Skeletal muscle satellite cell (primary cell): Measurements from ENCODE around the gene JOSD2.

ENCODE experiments used
- H3K27me3 ChIP-seq: 2 replicates; pipeline ENCODE4 v1.7.0; 2013; ENCODE audit warnings: low read length; ENCODE audit not compliant: control insufficient read depth, insufficient read depth
- H3K36me3 ChIP-seq: 2 replicates; pipeline ENCODE4 v1.7.0; 2013; ENCODE audit warnings: mild to moderate bottlenecking, control low read depth, low read length; ENCODE audit not compliant: insufficient read depth
- H3K4me1 ChIP-seq: 2 replicates; pipeline ENCODE4 v1.7.0; 2013; ENCODE audit warnings: low read length; ENCODE audit not compliant: control insufficient read depth, insufficient read depth
- H3K4me2 ChIP-seq: 2 replicates; pipeline ENCODE4 v1.7.0; 2013; ENCODE audit warnings: mild to moderate bottlenecking, low read length
- H3K4me3 ChIP-seq: 2 replicates; pipeline ENCODE4 v1.7.0; 2013; ENCODE audit warnings: low read length
- H3K9ac ChIP-seq: 2 replicates; pipeline ENCODE4 v1.7.0; 2013; ENCODE audit warnings: mild to moderate bottlenecking, low read depth, low read length, moderate library complexity
- H3K9me3 ChIP-seq: replicated peaks from 2 replicates; pipeline ENCODE4 v1.7.0; 2013; ENCODE audit warnings: mild to moderate bottlenecking, control low read depth, low read length

Gene JOSD2

DNA sequence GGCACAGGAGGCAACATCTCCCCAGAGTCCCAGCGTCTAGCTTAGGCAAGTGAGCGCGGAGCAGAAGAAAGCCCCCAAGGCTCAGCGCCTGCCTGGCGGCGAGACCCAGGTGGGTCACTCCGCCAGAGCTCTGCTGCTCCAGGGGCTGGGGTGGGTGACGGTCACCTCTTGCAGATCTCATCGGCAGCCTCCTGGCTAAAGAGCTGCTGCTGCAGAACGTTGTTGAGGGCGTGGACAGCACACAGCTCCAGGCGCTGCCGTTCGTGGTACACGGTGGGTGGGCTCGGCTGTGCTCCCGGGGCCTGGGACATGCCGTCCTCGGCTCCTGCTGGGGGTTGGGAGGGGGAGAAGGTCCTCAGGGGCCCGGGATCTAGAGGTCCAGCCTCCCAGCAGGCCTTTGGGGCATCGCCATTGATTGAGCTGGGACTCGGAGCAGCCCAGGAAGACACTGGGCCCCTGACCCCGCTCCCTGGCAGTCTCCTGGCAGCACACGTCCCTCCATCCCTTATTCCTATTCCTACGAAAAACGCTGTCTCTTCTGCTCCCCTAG lies 795 bp downstream of the JOSD2 start:
- H3K27me3 ChIP-seq = peaks cover 9% of the 10 kb centered on the region
- H3K4me2 ChIP-seq = peak overlapping the region; percentile 100
- H3K9ac ChIP-seq = peak overlapping the region; percentile 97
- H3K4me1 ChIP-seq = peaks cover 7% of the 10 kb centered on the region
- H3K36me3 ChIP-seq = no peaks in the 10 kb centered on the region
- peak overlapping the region; percentile 95 for H3K4me3 ChIP-seq
- H3K9me3 ChIP-seq = no peaks in the 10 kb centered on the region

DNA sequence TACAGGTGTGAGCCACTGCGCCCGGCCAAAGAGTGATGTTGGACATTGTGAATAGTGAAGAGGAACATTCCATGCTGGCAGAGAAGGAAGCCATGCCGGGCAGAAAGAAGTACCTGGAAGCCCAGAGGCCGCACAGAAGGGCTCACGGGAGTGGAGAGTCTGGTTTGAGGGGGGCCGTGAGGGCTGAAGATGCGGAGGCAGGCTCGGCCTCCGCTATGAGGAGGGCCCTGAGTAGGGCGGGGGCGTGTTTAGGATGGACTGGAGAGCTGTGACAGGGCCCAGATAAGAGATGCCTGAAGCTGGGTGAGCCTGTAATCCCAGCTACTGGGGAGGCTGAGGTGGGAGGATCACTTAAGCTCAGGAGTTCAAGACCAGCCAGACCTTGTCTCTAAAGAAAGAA lies 1.6 kb downstream of the JOSD2 start:
- no peak overlapping the region for H3K4me3 ChIP-seq
- H3K4me1 ChIP-seq = peaks cover 7% of the 10 kb centered on the region

DNA sequence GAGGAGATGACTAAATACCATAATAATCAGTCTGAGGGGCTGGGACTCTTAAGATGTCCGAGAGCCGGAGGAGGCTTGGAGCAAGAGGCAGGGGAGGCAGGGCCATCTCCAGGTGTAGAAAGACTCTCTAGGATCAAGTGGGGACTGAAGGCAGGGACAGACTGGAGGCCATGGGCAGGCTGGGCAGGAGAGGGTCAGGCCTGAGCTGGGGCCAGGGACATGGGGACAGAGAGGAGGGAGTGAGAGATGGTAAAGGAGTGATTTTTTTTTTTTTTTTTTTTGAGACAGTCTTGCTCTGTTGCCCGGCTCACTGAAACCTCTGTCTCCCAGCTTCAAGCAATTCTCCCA lies 2.2 kb downstream of the JOSD2 start:
- no peaks in the 10 kb centered on the region for H3K9me3 ChIP-seq
- no peak overlapping the region for H3K4me2 ChIP-seq
- H3K27me3 ChIP-seq = peaks cover 5% of the 10 kb centered on the region
- H3K36me3 ChIP-seq = no peaks in the 10 kb centered on the region
- no peak overlapping the region for H3K9ac ChIP-seq
- H3K4me1 ChIP-seq = peaks cover 7% of the 10 kb centered on the region
- H3K4me3 ChIP-seq = no peak overlapping the region

More for the DNA sequence above, 1.6 kb downstream of the JOSD2 start:
- Histone ChIP-seq H3K36me3 (no peaks in the 10 kb centered on the region), H3K27me3 (peaks cover 9% of the 10 kb centered on the region), H3K9me3 (no peaks in the 10 kb centered on the region), H3K9ac (no peak overlapping the region), H3K4me2 (no peak overlapping the region)

DNA sequence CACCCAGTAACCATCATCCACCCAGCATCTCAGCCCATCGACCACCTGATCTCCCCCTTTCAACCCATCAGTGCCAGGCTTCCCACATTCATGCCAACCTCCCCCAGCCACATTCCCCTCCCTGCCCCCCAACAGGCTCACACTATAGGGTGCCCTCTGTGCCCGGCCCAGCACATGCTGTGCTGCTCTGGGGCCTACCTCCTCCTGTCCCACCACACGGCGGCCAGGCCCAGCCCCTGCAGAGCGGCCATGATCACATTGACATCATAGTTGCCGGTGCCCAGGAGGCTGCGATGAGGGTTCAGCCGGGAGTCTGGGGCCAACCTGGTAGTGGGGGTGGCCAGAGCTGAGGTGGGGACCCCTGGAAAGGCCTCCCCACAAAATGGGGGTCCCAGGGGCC lies 3.6 kb downstream of the JOSD2 start:
- Histone ChIP-seq H3K4me1 (peaks cover 7% of the 10 kb centered on the region), H3K27me3 (no peaks in the 10 kb centered on the region), H3K4me3 (no peak overlapping the region), H3K9me3 (no peaks in the 10 kb centered on the region), H3K4me2 (no peak overlapping the region), H3K9ac (no peak overlapping the region), H3K36me3 (no peaks in the 10 kb centered on the region)

DNA sequence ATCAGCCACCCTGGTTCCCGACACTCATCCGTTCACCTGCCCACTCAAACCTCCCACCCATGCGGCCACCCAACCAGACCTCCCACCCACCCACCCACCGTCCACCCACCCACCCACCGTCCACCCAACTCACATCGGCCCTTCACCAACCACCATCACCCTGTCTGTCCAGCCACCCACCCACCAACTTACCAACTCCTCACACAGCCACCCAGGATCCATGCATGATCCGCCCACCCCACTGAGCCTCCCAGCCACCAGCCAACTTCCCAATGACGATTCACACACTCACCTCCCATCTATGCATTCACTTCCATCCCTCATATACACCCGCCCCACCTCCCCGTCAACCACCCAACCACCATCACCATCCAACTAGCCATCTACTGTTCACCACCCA lies 4.3 kb downstream of the JOSD2 start:
- Histone ChIP-seq H3K4me2 (no peak overlapping the region), H3K4me3 (no peak overlapping the region), H3K27me3 (peaks cover under 1% of the 10 kb centered on the region), H3K9me3 (no peaks in the 10 kb centered on the region), H3K4me1 (peaks cover 7% of the 10 kb centered on the region), H3K36me3 (no peaks in the 10 kb centered on the region), H3K9ac (no peak overlapping the region)

DNA sequence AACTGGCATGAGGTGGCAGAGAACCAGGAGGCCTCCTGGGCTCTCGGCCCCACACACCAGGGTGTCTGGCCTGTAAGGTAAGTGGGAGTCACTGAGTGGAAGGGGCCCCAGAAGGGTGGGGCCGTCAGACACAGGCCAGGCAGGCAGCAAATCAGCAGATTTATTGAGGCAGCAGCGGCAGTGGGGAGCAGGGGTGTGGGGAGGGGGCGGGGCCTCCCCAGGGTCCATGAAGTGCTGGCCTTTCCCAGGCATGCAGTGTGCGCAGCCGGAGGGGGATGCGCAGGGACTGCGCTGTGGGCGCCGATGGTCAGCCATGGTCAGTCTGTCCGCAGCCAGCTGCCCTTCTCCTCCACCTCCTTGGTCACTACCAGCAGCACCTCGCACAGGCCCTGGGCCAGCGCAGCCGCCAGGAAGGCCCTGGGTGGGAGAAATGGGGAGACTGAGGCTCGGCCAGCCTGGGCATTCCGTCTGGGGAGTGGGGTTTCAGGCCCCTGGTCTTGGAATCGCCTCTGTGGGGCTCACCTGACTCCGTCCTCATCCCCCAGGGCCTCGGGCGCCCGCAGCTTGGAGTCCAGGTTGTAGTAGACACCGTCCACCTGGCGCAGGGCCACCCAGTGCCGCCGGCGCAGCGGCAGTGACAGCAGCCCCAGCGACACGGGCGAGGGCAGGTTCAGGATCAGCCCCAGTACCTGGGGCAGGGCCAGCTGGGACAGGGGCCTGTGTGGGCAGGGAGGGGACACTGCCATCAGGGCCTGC lies 5.0 kb downstream of the JOSD2 start:
- no peaks in the 10 kb centered on the region for H3K36me3 ChIP-seq
- no peak overlapping the region for H3K4me2 ChIP-seq
- H3K4me1 ChIP-seq = peaks cover 7% of the 10 kb centered on the region
- no peak overlapping the region for H3K9ac ChIP-seq
- H3K27me3 ChIP-seq = peaks cover 7% of the 10 kb centered on the region
- no peaks in the 10 kb centered on the region for H3K9me3 ChIP-seq
- no peak overlapping the region for H3K4me3 ChIP-seq

DNA sequence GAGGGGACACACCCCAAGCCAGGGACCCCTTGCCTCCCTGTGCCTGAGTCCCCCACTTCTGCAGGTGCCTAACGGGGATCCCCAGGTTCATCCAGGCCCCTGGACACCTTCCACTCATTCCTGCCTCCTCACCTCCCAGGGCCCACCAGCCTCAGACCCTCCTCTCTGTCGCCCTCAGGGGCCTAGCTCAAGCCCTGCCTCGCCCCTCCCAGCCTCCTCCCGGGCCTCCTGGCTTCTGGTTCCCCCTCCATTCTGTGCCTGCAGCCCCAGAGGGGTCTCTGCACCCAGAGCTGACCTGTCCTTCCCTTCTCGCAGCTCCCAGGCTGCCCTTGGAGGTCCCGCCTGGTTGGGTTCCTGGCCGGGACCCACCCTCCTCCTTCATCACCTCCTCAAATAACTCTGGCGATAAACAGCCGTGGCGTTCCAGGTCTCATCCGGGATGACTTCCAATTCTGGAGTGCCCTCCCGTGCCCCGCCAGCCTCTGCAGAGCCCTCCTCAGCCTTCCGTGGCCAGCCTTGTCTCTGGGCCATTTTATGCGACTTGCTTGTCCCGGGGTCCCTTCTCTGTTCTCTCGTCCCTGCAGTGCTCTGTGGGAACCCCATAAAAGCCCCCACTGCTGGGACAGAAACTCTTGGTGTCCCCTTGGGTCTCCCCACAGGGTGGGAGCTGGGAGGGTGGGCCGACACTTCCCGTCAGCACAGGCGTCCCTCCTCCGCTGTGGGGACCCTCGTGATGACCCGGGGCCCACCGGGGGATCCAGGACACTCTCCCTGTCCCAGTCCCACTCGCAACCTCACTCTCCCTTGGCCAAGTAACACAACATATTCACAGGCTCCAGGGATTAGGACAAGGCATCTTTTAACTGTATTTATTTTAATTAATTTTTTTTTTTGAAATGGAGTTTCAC lies 9.2 kb downstream of the JOSD2 start:
- Histone ChIP-seq H3K4me1 (no peaks in the 10 kb centered on the region), H3K4me3 (no peak overlapping the region), H3K27me3 (peaks cover 39% of the 10 kb centered on the region), H3K9me3 (no peaks in the 10 kb centered on the region), H3K9ac (no peak overlapping the region), H3K4me2 (no peak overlapping the region), H3K36me3 (no peaks in the 10 kb centered on the region)

DNA sequence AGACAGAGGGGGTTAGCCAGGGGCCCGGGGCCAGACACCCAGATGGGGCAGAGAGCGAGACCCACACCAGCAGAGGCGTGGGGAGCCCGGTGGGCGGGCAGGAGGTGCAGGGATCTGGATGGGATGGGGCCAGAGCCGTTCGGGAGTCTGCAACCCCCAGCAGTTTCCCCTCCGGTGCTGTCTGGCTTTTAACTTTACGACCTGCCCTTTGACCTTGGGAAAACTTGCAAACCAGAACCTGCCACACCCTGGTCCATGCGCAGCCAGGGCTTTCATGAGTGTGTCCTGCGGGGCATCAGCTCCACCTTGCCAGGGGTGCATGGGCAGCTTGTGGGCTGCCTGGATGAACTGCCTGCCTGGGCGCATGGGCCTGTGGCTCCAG lies 9.8 kb downstream of the JOSD2 start:
- H3K9me3 ChIP-seq = no peaks in the 10 kb centered on the region
- H3K9ac ChIP-seq = no peak overlapping the region
- no peaks in the 10 kb centered on the region for H3K4me1 ChIP-seq
- no peak overlapping the region for H3K4me3 ChIP-seq
- H3K27me3 ChIP-seq = peaks cover 45% of the 10 kb centered on the region
- H3K36me3 ChIP-seq = no peaks in the 10 kb centered on the region
- H3K4me2 ChIP-seq = no peak overlapping the region

DNA sequence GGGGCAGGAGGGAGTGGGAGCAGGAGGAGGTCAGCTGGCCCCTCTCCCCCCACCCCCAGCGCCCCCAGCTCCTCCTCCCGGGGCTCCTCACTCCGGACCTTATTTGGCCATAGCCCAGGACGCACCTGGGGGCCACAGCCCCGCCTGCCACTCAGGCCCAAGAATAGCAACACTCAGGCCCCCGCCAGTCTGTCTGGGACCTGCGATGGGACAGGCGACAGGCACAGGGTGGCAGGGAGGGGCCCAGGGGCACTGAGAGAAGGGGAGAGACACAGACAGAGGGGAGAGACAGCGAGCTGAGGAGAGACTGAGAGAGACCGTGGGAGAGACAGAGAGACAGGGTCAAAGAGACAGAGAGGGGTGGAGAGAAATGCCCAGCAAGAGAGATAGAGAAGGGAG lies 10.2 kb downstream of the JOSD2 start:
- Histone ChIP-seq H3K27me3 (peaks cover 46% of the 10 kb centered on the region), H3K4me1 (no peaks in the 10 kb centered on the region), H3K4me3 (no peak overlapping the region), H3K4me2 (no peak overlapping the region), H3K36me3 (no peaks in the 10 kb centered on the region), H3K9me3 (no peaks in the 10 kb centered on the region), H3K9ac (no peak overlapping the region)

DNA sequence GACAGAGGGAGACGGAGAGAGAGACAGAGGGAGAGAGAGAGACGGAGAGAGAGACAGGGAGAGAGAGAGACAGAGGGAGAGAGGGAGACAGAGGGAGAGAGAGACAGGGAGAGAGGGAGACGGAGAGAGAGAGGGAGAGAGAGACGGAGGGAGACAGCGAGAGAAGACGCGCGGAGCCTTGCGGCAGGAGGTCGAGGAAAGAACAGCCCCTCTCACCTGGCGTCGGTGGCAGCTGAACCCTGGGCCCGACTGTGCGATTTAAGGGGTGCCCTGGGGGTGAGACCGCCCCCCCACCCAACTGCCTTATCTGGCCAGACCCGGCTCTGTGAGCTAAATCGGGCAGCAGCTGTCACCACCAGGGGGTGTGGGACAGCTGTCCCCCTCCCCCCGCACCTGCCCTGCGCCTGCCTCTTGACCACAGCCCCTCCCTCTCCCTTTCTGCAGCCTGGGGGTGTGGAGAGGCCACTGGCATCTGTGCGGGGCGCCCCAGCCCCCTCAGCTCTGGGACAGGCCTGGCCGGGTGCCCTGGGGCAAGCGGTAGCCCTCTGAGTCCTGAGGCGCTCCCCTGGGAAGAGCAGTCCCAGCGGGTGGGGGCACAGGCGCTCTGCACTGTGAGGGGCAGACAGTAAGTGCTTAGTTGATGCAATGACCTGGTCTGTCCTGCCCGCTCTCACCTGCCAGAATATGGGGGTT lies 10.8 kb downstream of the JOSD2 start:
- H3K4me2 ChIP-seq = no peak overlapping the region
- no peak overlapping the region for H3K9ac ChIP-seq
- H3K36me3 ChIP-seq = no peaks in the 10 kb centered on the region
- H3K9me3 ChIP-seq = no peaks in the 10 kb centered on the region
- peaks cover 49% of the 10 kb centered on the region for H3K27me3 ChIP-seq
- no peak overlapping the region for H3K4me3 ChIP-seq
- no peaks in the 10 kb centered on the region for H3K4me1 ChIP-seq
